Thyroid gland (tissue), 4 donors: ENCODE data around the gene HNRNPAB. TPM values are rescaled to one million over a fixed set of nuclear protein-coding genes. Genes with fewer than 3 reads are reported as not detected.
"Not testable (repeated sequence)": the region's sequence is repeated elsewhere in the genome, so short reads cannot be mapped to it uniquely, and the experiment has no call there.

Experiments
- DNase-seq, 2 donors: peaks; one replicate each; pipeline ENCODE4 v3.0.0-alpha.2; 2019
- H3K27ac ChIP-seq, 3 donors: fragments of 200-600 bp; sonication (generic); 1 replicate in 2 of 3; 2 replicates in 1 of 3; pipeline ENCODE4 v1.5.1; 2016 to 2019; ENCODE audit warnings: mild to moderate bottlenecking in 1 of 3, moderate library complexity in 1 of 3
- H3K27me3 ChIP-seq: fragments of 200-600 bp; sonication (generic); one replicate; pipeline ENCODE4 v1.5.1; 2019
- H3K36me3 ChIP-seq, 2 donors: fragments of 200-600 bp; sonication (generic); one replicate each; pipeline ENCODE4 v1.5.1; 2016 to 2019
- H3K4me1 ChIP-seq, 2 donors: fragments of 200-600 bp; sonication (generic); one replicate each; pipeline ENCODE4 v1.5.1; 2017 to 2019
- H3K4me3 ChIP-seq, 3 donors: fragments of 200-600 bp; sonication (generic); replicated peaks in 1 of 3; 1 replicate in 2 of 3; 2 replicates in 1 of 3; pipeline ENCODE4 v1.5.1; 2016; ENCODE audit warnings: mild to moderate bottlenecking in 1 of 3
- H3K9me3 ChIP-seq: fragments of 200-600 bp; sonication (generic); one replicate; pipeline ENCODE4 v1.5.1; 2017
- CTCF ChIP-seq, 6 experiments: fragments of 200-600 bp in 3 of 6; fragments of 450-650 bp in 3 of 6; sonication (generic) in 3 of 6; IDR thresholded peaks; one replicate each; pipeline ENCODE4 v1.5.1; 2016 to 2019; ENCODE audit warnings: antibody characterized with exemption in 6 of 6, mild to moderate bottlenecking in 2 of 6, inconsistent platforms in 1 of 6, moderate library complexity in 1 of 6
- POLR2A ChIP-seq, 2 donors: fragments of 450-650 bp; IDR thresholded peaks; one replicate each; pipeline ENCODE4 v1.6.1; 2017; ENCODE audit warnings: antibody characterized with exemption in 2 of 2, mild to moderate bottlenecking in 2 of 2, moderate library complexity in 1 of 2
- WGBS, 2 donors: methylation state at CpG; one replicate each; pipeline ENCODE4 v1.1.5; 2017; 5-methylcytosine and 5-hydroxymethylcytosine counted together
- intact Hi-C: fragments of 100-400 bp; cut with DNase I; formaldehyde crosslinking; loops from one replicate; pipeline ENCODE4 v1.15.1; 2023
- total RNA-seq, 4 donors: library from RNA; depleted of rRNA; stranded (reverse); fragments of >200 nt; gene quantifications; one replicate each; pipeline ENCODE4 v1.2.3, GENCODE V29; 2016

Gene HNRNPAB
- total RNA-seq, 4 donors from 2014 or later = 65.0 to 111 (median 90.4) TPM

- peaks cover 18 to 34% of the 10 kb centered on the region in 2 donors for H3K4me1 ChIP-seq
- no peaks in the 10 kb centered on the region for H3K27me3 ChIP-seq
- peaks cover 14 to 17% of the 10 kb centered on the region in 2 donors for H3K36me3 ChIP-seq
- intact Hi-C loops = no loop called here
- H3K27ac ChIP-seq = no peak overlapping the region
- no peak for DNase-seq
- 95 to 100% methylated on average over 4 of the region's 4 CpGs for WGBS, 2 donors
- H3K9me3 ChIP-seq = no peaks in the 10 kb centered on the region
- TF ChIP-seq POLR2A (IDR thresholded peaks at IDR 0.05) = no peak
- no peak for TF ChIP-seq CTCF (IDR thresholded peaks at IDR 0.05)
- H3K4me3 ChIP-seq = no peak overlapping the region
Observed at GRCh38 chr5:178227138-178227659, 22.9 kb downstream of the HNRNPAB start.

GRCh38 chr5:178227929-178228328 is 23.6 kb downstream of the HNRNPAB start:
- no peaks in the 10 kb centered on the region for H3K27me3 ChIP-seq
- no peak for DNase-seq
- no peak overlapping the region for H3K27ac ChIP-seq
- WGBS, 2 donors = 91 to 93% methylated on average over 3 of the region's 3 CpGs
- H3K4me1 ChIP-seq = peaks cover 21 to 39% of the 10 kb centered on the region in 2 donors
- no peak overlapping the region for H3K4me3 ChIP-seq
- intact Hi-C loops = no loop called here
- TF ChIP-seq POLR2A (IDR thresholded peaks at IDR 0.05) = no peak
- no peak for TF ChIP-seq CTCF (IDR thresholded peaks at IDR 0.05)
- H3K9me3 ChIP-seq = no peaks in the 10 kb centered on the region
- H3K36me3 ChIP-seq = peaks cover 14 to 17% of the 10 kb centered on the region in 2 donors

GRCh38 chr5:178228609-178229008 is 24.3 kb downstream of the HNRNPAB start:
- no peaks in the 10 kb centered on the region for H3K27me3 ChIP-seq
- TF ChIP-seq POLR2A (IDR thresholded peaks at IDR 0.05) = no peak
- no peak for TF ChIP-seq CTCF (IDR thresholded peaks at IDR 0.05)
- intact Hi-C loops = no loop called here
- peaks cover 21 to 38% of the 10 kb centered on the region in 2 donors for H3K4me1 ChIP-seq
- H3K9me3 ChIP-seq = no peaks in the 10 kb centered on the region
- no peak overlapping the region for H3K4me3 ChIP-seq
- 94 to 97% methylated on average over 11 of the region's 11 CpGs for WGBS, 2 donors
- no peak for DNase-seq
- H3K36me3 ChIP-seq = peaks cover 14 to 17% of the 10 kb centered on the region in 2 donors
- no peak overlapping the region for H3K27ac ChIP-seq

GRCh38 chr5:178229111-178229510 is 24.8 kb downstream of the HNRNPAB start:
- 92 to 97% methylated on average over 13 of the region's 13 CpGs for WGBS, 2 donors
- H3K27me3 ChIP-seq, H3K27ac ChIP-seq, DNase-seq, H3K4me3 ChIP-seq, H3K9me3 ChIP-seq, intact Hi-C loops: not testable (repeated sequence)
- H3K4me1 ChIP-seq = peaks cover 16 to 33% of the 10 kb centered on the region in 2 donors
- peaks cover 14 to 17% of the 10 kb centered on the region in 2 donors for H3K36me3 ChIP-seq

GRCh38 chr5:178229861-178230260 is 25.5 kb downstream of the HNRNPAB start:
- Histone ChIP-seq H3K9me3 (no peaks in the 10 kb centered on the region), H3K4me1 (peaks cover 15 to 31% of the 10 kb centered on the region in 2 donors), H3K27me3 (no peaks in the 10 kb centered on the region), H3K4me3 (no peak overlapping the region), H3K27ac (no peak overlapping the region), H3K36me3 (peaks cover 14 to 17% of the 10 kb centered on the region in 2 donors)
- WGBS, 2 donors = 88 to 91% methylated on average over 10 of the region's 10 CpGs
- TF ChIP-seq POLR2A (IDR thresholded peaks at IDR 0.05) (no peak), CTCF (IDR thresholded peaks at IDR 0.05) (no peak)
- intact Hi-C loops = loop anchor here (5.0 kb wide), 1 partner anchor 362 kb away; the partner anchor contains the start of gene COL23A1
- no peak for DNase-seq
